Stimulated activated CD8-positive, alpha-beta memory T cell treated with anti-CD3 and anti-CD28 coated beads, Interleukin-15, amount 100 ng/mL, for 24 hours (primary cell): ENCODE measurements around the gene RETREG2.
"Not testable (repeated sequence)": the region's sequence is repeated elsewhere in the genome, so short reads cannot be mapped to it uniquely, and the experiment has no call there.

Source experiments
- DNase-seq: peaks from one replicate; pipeline ENCODE4 v3.0.0-alpha.2; 2020; ENCODE audit warnings: low read depth

The RETREG2 gene

DNA sequence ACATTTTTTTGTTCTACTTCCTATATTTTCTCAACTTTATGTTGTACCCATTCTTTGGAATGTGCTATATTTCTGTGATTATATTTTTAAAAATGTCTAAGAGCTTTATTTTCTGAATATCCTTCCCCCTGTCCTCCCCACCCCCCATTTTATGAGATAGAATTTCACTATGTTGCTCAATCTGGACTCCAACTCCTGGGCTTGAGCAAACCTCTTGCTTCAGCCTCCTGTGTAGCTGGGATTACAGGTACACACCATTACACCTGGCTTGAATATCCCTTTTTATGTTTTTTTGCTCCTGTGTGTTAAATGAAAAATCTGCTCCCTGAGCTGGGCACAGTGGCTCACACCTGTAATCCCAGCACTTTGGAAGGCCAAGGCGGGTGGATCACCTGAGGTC lies 19.3 kb downstream of the RETREG2 start:
- DNase-seq = no peak

DNA sequence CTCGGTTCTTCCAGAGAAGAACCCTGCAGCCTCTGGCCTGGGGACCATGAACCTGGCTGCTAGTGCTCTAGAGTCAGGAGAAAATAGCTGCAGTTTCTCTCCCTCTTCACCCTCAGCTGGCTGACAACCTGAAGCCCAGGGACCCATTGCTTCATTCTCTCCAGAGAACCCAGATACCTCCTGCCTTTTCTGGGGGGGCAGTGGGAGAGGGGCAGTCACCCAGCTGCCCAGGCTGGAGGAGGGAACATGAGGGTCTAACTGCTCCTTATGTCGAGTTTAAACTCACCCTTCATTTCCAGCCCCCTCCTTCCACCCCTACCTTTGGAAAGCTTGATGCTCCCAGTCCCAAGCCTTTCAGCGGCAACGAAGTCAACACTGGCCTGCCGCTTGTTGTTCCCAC lies 20.9 kb downstream of the RETREG2 start:
- no peak for DNase-seq

DNA sequence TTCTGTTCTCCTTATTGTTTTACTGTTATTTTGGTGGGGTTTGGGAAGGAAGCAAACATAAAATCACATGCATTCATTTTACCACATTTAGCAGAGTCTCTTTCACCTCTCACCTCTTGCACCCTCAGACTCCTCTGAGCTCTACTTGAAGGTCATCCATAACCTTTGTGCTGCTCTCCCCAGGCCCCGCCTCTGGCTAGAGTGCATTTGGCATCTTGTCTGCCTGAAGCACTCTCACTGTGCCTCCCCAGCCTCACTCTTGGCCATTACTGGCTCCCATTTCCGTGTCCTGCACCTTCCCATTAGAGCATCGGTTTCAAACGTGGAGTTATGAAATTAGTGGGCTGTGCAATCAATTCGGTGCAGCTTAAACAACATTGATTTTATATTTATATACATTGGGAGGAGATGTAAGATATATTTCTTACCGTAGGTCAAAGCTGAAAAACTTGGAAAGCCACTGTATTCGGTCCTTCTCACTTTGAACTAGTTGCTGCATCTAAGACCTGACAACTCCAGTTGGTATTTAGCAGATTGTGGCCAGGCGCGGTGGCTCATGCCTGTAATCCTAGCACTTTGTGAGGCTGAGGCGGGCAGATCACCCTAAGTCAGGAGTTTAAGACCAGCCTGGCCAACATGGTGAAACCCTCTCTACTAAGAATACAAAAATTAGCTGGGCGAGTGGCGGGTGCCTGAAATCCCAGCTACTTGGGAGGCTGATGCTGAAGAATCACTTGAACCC lies 21.6 kb downstream of the RETREG2 start:
- DNase-seq = no peak

DNA sequence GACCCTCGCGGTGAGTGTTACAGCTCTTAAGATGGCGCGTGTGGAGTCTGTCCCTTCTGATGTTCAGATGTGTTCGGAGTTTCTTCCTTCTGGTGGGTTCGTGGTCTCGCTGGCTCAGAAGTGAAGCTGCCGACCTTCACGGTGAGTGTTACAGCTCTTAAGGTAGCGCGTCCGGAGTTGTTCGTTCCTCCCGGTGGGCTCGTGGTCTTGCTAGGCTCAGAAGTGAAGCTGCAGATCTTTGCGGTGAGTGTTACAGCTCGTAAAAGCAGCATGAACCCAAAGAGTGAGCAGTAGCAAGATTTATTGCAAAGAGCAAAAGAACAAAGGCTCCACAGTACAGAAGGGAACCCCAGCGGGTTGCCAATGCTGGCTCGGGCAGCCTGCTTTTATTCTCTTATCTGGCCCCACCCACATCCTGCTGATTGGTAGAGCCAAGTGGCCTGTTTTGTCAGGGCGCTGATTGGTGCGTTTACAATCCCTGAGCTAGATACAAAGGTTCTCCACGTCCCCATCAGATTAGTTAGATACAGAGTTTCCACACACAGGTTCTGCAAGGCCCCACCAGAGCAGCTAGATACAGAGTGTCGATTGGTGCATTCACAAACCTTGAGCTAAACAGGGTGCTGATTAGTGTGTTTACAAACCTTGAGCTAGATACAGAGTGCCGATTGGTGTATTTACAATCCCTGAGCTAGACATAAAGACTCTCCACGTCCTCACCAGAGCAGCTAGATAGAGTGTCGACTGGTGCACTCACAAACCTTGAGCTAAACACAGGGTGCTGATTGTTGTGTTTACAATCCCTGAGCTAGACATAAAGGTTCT lies 22.6 kb downstream of the RETREG2 start:
- DNase-seq = not testable (repeated sequence)

DNA sequence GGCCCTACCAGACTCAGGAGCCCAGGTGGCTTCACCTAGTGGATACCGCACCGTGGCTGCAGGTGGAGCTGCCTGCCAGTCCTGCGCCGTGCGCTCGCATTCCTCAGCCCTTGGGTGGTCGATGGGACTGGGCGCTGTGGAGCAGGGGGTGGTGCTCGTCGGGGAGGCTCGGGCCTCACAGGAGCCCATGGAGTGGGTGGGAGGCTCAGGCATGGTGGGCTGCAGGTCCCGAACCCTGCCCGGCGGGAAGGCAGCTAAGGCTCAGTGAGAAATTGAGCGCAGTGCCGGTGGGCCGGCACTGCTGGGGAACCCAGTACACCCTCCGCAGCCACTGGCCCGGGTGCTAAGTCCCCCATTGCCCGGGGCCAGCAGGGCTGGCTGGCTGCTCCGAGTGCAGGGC lies 23.3 kb downstream of the RETREG2 start:
- not testable (repeated sequence) for DNase-seq

DNA sequence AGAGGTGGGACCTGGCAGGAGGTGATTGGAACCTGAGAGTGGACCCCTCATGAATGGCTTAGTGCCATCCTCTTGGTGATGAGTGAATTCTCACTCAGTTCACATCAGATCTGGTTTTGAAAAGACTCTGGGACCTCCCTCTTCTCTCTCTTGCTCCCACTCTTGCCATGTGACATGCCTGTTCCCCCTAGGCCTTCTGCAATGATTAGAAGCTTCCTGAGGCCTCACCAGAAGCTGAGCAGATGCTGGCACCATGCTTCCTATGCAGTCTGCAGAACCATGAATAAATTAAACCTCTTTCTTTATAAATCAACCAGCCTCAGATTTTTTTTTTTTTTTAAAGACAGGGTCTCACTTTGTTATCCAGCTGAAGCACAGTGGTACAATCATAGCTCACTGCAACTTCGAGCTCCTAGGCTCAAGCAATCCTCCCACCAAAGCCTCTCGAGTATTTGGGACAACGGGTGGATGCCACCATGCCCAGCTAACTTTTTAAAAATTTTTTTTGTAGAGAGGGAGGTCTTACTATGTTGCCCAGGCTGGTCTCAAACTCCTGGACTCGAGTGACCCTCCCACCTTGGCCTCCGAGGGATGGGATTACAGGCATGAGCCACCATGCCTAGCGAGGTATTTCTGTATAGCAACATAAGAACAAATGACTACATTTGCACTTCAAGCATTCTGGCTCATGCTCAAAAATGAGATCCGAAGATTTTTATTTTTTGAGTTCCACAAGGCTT lies 26.5 kb downstream of the RETREG2 start:
- no peak for DNase-seq

DNA sequence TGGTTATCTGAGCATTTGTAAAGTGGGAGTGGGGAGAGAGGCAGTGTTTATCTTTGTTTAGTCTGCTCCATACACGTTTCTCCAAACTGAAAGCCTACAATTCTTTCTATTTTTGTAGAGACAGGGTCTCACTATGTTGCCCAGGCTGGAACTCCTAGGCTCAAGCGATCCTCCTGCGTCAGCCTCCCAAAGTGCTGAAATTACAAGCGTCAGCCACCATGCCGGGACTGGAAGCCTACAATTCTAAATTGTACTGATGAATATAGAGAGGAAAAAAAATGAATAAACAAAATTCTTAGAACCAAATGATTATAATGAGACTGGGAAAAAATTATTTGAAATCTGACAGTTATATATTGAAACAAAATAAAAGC lies 27.1 kb downstream of the RETREG2 start:
- no peak for DNase-seq

DNA sequence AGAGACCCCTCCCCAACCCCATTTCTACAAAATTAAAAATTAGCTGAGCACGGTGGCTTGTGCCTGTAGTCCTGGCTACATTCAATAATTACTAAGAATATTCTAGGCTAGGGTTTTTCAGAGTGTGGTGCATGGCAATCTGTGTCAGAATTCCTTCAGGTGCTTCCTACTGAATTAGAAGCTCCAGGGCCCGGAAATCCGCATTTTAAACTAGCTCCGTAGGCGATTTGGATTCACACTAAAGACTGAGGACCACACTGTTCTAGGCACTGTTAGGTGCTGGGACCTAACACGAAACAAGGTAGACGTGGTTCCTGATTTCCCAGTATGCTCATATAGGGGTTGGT lies 27.9 kb downstream of the RETREG2 start:
- no peak for DNase-seq

DNA sequence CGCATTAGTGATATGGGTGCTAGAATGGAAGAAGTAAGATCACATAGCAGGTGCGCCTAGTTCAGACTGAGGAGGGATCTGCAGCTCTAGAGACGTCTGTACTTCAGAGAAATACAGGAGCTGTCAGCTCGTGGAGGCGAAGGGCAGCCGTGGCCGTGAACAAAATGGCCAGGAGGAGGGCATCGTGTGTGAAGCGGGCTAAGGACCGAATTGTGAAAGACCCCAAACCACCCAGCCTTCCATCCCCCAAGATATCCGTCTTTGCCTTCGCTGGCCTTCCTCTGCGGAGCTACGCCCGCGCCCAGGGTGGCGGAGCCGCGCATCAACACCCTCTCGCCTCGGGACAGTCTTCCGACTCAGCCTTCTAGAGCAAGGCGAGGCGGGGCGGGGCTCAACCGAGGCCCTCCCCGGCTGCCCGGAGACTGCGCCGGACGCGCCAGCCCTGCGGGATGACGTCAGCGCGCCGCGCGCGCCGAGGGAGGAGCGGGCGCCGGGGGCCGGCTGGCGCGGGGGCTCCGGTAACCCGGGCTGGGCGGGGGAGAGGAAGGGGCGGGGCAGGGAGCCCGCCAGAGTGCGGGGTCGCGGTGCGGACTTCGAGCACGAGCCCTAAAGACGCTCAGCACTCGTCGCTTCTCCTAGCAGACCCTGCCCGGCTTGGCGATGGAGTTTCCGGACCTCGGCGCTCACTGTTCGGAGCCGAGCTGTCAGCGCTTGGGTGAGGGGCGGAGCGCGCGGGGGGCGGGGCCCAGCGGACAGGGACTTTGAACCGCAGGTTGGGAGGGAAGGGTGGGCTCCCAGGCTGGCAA lies 28.5 kb downstream of the RETREG2 start, which contains the start of gene ZFAND2B:
Gene ZFAND2B, plus strand, starts transcription at position 455 of the 806 bp plus-strand sequence. Its CDS starts 206 bp downstream, at position 661.
- DNase-seq = peak; percentile 86

DNA sequence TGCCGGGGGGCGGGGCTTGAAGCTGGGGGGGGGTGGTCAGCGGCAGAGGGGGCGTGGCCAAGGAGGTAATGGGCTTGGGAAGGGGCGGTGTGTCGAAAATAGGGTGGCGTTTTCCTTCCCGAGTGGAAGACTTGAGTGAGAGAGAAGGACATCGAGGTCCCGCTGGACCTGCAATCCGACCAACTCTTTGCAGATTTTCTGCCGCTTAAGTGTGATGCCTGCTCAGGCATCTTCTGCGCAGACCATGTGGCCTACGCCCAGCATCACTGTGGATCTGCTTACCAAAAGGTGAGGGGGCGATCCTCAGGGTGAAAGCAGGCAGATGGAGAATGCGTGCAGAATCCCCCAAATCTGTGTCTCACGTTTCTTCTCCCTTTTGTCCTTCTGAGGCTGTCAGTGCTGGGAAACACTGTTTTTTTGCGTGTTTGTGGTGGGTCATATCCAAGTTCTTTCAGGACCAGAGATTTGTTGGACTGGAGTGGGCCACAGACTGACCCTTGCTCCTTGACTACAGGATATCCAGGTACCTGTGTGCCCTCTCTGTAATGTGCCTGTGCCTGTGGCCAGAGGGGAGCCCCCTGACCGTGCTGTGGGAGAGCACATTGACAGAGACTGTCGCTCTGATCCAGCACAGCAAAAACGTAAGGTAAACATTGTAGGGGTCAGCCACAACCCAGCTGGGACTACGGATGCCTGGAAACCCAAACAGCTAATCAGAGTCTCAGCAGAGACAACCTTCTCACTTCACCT lies 29.2 kb downstream of the RETREG2 start:
- no peak for DNase-seq

DNA sequence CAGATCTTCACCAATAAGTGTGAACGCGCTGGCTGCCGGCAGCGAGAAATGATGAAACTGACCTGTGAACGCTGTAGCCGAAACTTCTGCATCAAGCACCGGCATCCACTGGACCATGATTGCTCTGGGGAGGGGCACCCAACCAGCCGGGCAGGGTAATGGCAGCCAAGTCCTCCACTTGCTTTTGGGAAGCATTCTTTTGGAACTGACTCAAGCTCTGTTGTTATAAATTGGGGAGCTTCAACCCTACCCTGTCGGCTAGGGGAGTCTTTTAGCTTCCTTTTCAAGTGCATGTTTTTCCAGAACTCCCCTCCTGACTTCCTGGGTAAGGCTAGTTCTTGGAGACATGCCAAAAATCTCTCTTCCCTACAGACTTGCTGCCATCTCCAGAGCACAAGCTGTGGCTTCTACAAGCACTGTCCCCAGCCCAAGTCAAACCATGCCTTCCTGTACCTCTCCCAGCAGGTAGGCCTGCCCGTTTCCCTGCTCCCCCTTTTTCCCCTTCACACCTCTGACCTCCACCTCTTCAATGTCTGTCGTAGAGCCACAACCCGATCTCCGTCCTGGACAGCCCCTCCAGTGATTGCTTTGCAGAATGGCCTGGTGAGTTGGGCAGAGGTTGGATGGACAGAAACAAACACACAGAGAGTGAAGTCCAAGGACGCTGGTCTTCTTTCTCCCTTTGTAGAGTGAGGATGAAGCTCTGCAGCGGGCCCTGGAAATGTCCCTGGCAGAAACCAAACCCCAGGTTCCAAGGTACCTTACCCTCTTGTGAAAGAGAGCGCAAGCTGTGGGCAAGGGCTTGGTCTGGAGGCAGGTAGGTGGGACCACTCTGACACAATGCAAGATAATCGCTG lies 30.0 kb downstream of the RETREG2 start:
- no peak for DNase-seq

DNA sequence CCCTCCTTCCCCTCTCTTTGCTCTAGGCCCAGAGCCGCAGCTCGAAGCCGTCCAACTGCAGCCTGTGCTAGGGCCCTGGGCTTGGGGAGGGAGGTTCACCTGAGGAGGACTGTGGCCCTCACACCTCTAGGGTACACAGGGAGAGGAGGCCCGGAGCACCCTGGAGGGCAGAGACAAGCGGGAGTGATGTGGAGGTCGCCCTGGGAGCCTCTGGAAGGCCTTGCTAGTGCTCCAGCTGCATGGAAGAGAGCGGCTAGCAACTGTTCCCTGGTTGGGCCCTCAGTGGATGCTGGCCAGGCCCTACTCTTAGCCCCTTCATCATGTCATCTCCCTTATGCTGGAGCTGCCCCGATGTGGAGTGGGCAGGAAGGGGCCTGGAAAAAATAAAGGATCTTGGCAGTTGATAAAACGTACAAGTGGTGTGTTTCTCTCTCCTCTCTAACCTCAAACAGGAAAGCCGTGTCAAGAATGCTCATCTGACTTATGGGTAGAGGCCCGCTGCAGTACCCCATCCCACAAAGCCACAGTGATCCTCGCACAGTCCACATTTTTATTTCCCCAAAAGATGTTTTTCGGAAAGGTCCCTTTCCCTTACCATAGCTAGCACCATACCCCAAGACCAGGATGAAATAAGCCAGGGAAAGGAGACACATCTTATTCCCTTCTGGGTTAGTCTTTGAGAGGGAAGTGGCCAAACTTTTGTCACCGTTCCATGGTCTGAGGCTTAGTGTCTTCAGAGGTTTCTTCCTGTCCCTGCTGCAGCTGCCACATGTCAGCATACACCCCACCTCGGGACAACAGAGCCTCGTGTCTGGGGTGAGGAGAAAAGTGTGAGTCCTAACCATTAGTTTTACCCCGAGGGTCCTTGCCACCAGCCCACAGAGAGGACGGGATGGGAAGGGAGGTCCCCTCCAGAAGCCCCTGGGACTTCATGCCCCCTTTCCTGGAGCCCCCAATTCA lies 31.4 kb downstream of the RETREG2 start:
- no peak for DNase-seq

DNA sequence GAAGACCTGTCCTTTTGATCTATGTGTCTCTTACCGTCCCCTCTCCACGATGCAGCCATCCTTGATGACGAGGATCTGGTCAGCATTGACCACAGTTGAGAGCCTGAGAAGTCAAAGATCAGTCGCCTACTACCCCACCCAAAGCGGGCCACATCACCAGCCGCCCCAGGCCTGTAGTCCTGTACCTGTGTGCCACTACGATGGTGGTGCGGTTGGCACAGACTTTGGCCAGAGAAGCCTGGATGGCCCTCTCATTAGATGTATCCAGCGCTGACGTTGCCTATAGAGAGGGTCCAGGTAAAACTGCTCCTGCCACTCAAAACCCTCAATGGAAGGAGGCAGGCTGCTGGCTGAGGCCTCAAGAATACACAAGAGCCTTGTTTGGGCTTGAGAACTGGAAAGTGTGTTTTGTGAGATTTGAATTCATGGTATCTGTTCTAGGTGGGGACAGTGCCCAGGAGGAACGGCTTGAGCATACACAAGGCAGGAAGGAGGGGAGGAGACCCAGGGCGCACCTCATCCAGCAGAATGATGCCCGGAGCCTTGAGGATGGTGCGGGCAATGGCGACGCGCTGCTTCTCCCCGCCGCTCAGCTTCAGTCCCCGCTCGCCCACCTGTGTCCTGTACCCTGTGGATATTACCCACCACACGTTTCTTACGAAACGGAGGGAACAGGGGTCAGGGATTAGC lies 32.3 kb downstream of the RETREG2 start:
- DNase-seq = no peak

DNA sequence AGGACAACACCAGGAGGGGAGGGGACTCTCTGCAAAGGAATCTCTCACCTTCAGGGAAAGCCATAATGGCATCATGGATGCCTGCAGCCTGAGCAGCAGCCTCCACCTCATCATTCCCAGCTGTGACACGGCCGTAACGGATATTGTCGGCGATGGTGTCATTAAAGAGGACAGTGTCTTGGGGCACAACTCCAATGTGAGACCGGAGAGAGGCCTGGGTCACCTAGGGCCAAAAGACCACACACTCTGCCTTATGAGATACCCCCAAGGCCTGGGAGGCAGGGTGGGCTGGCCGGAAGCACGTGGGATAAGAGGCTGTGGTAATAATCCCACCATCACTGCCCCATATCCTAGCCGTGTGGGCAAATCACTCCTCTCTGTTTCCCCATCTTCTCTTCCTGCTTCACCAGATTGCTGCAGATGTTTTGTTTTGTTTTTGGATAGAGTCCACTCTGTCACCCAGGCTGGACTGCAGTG lies 32.8 kb downstream of the RETREG2 start:
- DNase-seq = no peak

DNA sequence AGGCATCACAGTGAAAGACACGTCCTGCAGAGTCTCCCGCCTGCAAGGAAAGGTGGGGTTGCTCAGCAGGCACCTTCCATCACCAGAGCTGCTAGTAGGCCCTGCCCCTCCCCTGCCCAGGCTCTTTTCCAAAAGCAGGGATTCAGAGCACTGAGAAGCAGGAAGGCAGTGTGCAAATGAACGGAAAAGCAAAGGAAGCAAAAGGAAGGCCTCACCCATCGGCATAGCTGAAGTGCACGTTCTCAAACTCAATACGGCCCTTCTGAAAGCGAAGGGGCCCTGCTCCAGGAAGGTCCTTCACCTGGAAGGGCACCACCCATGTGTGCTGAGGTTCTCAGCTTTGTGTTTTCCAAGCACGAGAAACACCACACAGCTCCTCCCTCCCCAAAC lies 34.9 kb downstream of the RETREG2 start:
- no peak for DNase-seq

DNA sequence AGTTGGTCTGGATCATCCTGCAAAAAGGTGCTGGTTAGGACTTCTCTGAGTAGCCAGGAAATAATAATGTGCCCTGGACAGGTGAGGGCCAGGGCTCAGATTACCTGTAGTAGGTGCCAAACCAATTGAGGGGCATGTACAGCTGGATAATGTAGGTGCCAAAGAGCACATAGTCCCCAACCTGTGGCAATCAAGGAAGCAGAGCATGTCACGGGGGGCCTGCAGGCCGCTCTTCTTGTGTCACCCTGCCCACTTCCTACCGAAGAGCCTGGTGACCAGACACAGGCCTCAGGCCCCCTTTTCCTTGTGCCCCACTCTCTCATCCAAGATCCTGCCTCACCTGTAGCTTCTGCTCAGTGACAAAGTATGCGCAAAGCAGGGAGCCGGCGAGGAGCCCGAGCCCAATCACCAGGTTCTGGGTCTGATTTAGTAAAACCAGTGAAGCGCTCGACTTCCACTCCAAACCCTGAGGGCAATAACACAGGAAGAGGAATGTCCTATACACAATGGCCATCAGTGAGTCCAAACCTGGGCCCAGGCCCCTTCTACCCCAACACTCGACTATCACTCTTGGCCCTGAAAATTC lies 35.5 kb downstream of the RETREG2 start:
- DNase-seq = no peak

DNA sequence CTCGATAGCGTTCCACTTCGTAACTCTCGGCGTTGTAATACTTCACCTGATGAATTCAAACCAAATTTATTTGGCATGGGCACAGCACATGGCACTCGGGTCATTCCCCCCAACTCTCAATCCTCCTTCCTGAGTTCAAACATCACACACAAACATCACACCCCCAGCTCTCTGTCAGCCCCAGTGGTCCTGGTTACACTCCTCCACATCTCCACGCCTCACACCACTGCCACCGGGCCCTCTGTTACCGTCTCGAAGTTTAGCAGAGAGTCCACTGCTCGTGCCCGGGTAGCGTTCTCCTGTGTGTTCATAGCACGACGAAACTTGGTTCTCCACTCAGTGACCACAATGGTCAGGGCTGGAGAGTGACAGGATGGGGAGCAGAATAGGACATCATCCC lies 36.1 kb downstream of the RETREG2 start:
- DNase-seq = no peak

DNA sequence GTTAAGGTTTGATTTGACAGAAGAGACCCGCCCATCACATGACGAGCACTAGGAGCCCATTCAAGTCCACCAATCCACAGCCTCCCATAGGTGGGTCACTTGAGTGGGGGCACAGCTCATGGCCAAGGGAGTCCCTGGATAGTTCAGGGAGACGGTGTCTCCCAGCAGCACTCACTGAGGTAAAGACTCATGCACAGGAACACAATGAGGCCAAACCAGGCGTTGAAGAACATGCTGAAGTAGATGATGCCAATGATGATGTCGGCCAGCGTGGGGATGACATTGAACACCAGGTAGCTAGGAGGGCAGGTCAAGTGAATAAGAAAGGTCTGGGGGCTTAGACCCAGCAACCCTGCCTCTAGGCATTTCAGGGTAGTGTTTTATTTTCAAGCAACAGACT lies 36.7 kb downstream of the RETREG2 start:
- no peak for DNase-seq
